Mucosa of stomach (tissue), 1 donor: ENCODE measurements around the gene TMEM181.
A peak's percentile ranks its signal among the peaks of the same experiment; 100 is the strongest.
"Not testable (repeated sequence)": the region's sequence is repeated elsewhere in the genome, so short reads cannot be mapped to it uniquely, and the experiment has no call there.

ENCODE experiments used
- H3K27me3 ChIP-seq: one replicate; pipeline ENCODE4 v1.7.0; 2013; ENCODE audit warnings: mild to moderate bottlenecking, low read length; ENCODE audit not compliant: control insufficient read depth, insufficient read depth
- H3K36me3 ChIP-seq: one replicate; pipeline ENCODE4 v1.7.0; 2013; ENCODE audit warnings: low read length; ENCODE audit not compliant: control insufficient read depth, insufficient read depth
- H3K4me1 ChIP-seq: one replicate; pipeline ENCODE4 v1.7.0; 2013; ENCODE audit warnings: mild to moderate bottlenecking, low read length; ENCODE audit not compliant: control insufficient read depth, insufficient read depth
- H3K4me3 ChIP-seq: one replicate; pipeline ENCODE4 v1.7.0; 2013; ENCODE audit warnings: low read length
- H3K9ac ChIP-seq: one replicate; pipeline ENCODE4 v1.7.0; 2013; ENCODE audit warnings: mild to moderate bottlenecking, low read length, moderate library complexity
- H3K9me3 ChIP-seq: one replicate; pipeline ENCODE4 v1.7.0; 2013; ENCODE audit warnings: mild to moderate bottlenecking, low read length, moderate library complexity; ENCODE audit not compliant: control insufficient read depth
- donor health status: Pancreatic carcinoma.

TMEM181 gene, protein sequence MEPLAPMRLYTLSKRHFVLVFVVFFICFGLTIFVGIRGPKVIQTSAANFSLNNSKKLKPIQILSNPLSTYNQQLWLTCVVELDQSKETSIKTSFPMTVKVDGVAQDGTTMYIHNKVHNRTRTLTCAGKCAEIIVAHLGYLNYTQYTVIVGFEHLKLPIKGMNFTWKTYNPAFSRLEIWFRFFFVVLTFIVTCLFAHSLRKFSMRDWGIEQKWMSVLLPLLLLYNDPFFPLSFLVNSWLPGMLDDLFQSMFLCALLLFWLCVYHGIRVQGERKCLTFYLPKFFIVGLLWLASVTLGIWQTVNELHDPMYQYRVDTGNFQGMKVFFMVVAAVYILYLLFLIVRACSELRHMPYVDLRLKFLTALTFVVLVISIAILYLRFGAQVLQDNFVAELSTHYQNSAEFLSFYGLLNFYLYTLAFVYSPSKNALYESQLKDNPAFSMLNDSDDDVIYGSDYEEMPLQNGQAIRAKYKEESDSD

DNA sequence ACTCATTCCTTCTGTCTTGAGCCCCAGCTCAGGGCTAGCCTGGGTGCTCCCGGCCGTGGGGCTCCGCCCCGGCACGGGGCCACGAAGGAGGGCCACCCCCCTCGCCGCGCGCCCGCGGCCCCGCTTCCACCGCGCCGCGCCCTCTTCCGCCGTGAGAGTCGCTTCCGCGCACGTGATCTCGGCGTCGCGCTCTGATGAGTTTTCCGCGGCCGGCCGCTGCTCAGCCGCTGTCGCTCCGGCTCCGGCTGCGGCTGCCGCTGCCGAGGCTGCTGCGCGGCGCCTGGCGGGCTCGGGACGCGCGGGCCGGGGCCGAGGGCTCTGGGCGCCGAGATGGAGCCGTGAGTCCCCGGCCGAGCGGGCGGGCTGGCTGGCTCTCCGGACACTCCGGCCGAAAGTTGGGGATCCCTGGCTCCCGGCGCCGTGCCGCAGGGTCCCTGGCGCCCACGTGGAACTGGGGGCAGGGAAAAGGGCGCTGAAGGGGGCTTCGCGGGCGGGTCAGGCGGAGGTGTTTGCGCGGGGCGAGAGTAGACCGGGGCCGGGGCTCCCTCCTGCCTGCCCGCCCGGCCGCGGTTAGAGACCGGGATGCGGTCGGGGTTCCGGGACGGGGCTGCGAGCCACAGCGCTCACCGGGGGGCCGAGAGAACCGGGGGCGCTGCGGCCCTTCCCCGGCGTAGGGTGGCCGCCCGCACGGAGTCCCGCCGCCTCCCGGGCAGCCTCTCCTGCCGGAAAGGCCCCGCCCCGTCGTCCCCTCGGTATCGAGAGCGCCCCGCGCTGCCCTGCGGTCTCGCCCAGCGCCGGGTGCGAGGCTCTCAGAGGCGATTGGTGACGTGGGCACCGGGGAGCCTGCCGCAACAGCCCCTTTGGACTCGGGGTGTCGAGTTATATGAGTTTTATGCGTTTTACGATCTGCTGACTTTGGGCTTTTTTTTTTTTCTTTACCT is at the start of gene TMEM181:
Gene TMEM181, plus strand, starts transcription at position 197 of the 941 bp plus-strand sequence. Its CDS starts 134 bp downstream, at position 331.
- Histone ChIP-seq H3K4me3 (peak within 1 kb of the TSS; percentile 72), H3K4me1 (peaks cover 46% of the 10 kb centered on the region), H3K9ac (peak within 1 kb of the TSS; percentile 89), H3K9me3 (no peaks in the 10 kb centered on the region), H3K36me3 (peaks cover 3% of the 10 kb centered on the region), H3K27me3 (no peaks in the 10 kb centered on the region)

DNA sequence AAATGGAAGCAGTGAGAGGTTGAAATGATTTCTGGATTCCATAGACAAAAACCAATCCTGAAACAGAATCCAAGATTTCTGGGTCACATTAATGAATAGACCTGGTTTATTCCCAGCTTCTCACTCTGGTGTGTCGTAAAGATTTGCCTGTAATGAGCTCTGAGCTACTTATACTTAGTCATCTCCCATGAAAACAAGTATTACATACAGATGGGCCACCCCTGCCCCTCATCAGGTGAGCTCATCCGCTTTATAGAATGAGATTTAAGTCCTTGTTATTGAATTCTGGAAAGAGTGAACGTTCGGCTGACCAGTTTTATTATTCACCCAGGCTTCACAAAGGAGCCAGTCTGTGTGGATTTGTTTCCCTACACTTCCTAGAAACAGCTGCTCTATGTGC is 47.1 kb upstream of the TMEM181 start:
- Histone ChIP-seq H3K9me3 (no peaks in the 10 kb centered on the region), H3K36me3 (no peaks in the 10 kb centered on the region), H3K4me3 (no peak overlapping the region), H3K4me1 (no peaks in the 10 kb centered on the region), H3K9ac (no peak overlapping the region), H3K27me3 (peaks cover 21% of the 10 kb centered on the region)

DNA sequence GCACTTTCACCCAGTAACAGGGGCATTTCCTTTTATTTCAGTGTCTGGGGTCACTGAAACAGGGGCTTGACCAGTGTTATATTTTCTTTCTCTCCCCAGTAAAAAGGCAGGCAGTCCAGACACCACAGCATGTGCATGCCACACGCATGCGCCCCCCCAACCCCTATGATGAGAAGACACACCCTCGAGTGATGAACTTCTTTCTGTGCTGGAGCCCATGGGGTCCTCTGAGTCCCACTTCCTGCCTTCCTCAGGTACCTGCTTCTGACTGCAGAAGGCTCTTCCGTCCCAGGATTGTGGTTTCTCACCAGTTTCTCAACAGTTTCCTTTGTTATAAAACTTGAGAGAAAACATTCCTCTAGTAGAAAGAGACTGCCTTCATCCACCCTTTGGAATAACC is 45.7 kb upstream of the TMEM181 start:
- Histone ChIP-seq H3K27me3 (peaks cover 21% of the 10 kb centered on the region), H3K36me3 (no peaks in the 10 kb centered on the region), H3K9me3 (no peaks in the 10 kb centered on the region), H3K9ac (no peak overlapping the region), H3K4me1 (peaks cover 5% of the 10 kb centered on the region), H3K4me3 (no peak overlapping the region)

DNA sequence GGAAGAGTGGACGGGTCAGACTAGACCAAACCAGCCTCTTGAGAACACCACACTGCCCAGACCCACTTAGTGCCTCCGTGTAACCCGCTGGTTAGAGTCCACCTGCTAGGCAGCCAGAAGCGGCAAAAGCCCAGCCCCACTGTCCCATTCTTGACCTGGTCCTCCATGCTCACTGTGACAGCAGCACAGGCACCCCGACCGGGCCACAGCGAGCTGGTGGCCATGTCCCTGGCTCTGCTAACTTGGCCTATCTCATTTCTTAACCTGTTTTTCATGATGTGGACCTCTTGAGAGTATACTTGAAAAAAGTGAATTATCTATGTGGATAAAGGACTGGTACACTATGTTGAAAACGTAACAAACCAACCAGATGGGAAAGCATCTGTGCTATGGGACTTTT is 44.9 kb upstream of the TMEM181 start:
- Histone ChIP-seq H3K9ac (no peak overlapping the region), H3K4me1 (peaks cover 5% of the 10 kb centered on the region), H3K9me3 (no peaks in the 10 kb centered on the region), H3K4me3 (no peak overlapping the region), H3K27me3 (peaks cover 21% of the 10 kb centered on the region), H3K36me3 (no peaks in the 10 kb centered on the region)

DNA sequence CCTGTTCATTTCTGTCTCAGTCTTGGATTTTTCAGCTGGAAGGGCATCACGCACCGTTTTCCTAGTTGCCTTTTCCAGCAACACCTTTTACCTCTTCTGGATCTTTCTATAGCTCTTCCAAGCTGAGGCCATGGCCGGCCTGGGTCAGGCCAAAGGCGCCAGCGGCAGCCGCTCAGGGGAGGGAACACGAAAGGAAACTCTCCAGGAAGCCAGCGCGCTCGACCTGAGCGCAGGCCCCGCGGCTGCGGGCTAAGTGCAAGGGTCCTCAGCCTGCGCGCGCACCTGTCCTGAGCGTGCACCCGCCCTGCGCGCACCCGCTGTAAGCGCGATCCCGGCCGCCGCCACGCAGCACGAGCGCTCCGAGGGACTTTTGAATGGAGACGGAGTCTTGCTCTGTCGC is 43.8 kb upstream of the TMEM181 start:
- peaks cover 5% of the 10 kb centered on the region for H3K4me1 ChIP-seq
- no peaks in the 10 kb centered on the region for H3K9me3 ChIP-seq
- peaks cover 21% of the 10 kb centered on the region for H3K27me3 ChIP-seq
- H3K36me3 ChIP-seq, result no peaks in the 10 kb centered on the region
- no peak overlapping the region for H3K9ac ChIP-seq
- H3K4me3 ChIP-seq, result no peak overlapping the region

DNA sequence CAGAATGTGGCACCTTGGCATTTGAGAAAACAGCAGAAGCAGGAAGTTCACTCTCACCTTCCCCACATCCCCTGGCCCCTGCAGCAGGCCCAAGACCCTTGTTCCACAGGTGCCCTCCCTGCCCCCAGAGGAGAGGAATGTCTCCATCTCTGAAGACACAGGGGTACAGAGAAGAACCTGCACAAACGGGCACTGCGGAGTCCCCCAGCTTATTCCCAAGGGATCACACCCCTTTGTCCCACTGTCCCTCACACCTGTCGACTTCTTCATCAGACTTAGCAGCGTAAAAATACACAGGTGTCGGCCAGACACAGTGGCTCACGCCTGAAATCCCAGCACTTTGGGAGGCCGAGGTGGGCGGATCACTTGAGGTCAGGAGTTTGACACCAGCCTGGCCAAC is 42.9 kb upstream of the TMEM181 start:
- H3K36me3 ChIP-seq, result no peaks in the 10 kb centered on the region
- H3K9me3 ChIP-seq, result no peaks in the 10 kb centered on the region
- no peak overlapping the region for H3K9ac ChIP-seq
- H3K4me3 ChIP-seq, result no peak overlapping the region
- H3K4me1 ChIP-seq, result peaks cover 5% of the 10 kb centered on the region
- H3K27me3 ChIP-seq, result peaks cover 21% of the 10 kb centered on the region

DNA sequence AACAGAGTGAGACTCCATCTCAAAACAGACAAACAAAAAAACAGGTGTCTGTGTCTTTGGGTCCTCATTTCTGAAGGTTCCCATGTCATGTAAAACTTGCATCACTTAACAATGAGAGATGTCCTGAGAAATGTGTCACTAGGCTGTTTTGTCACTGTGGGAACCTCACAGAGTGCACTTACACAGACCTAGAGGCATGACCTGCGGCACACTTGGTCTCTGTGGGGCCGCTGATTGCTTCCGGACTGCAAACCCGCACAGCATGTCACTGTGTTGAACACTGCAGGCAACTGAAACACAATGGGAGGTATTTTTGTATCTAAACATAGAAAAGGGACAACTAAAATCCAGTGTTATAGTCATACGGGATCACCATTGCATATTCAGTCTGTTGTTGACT is 42.3 kb upstream of the TMEM181 start:
- H3K4me1 ChIP-seq, result peaks cover 5% of the 10 kb centered on the region

DNA sequence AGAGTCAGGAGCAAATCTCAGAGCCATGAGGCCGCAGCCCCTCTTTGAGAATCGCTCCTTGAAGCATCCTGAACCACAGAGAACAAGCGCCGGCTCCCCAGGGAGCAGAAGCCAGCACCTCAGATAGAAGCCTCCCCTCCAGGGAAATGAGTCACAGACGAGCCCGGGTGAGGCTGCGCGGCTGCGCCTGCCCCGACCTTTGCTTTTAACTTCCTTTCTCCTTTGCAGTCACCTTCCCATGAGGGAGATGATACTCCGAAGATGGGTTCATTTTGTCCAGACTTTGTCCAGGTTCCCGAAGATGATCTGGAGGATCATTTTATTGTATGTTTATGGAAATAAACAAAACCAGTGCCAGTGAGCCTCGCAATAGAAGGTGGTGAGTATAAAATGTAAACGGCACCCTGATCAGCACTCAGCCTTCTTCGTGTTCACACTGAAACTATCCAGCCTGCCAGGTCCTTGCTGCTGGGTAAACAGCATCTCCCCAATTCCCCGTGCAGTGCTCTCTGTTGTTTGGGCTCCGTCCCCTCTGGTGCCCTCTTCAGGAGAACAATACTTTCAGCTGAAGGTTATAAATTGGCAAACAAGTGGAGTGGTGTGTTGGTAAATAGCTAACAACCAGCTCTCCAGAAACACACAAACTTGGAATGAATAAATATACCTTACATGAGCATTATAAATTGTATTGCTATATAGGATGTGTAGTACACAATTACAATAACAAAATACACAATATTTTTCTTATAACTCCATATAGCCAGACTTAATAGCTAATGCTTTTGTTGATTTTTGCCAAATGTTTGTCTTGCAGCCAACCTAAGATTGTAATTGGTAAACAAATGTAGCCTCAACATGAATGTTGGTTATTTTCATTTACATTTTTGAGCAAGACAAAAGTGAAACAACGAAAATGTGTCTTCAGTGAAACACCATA is 41.4 kb upstream of the TMEM181 start:
- Histone ChIP-seq H3K27me3 (peaks cover 22% of the 10 kb centered on the region), H3K36me3 (no peaks in the 10 kb centered on the region), H3K4me3 (peak overlapping the region; percentile 15), H3K4me1 (peaks cover 5% of the 10 kb centered on the region), H3K9ac (peak overlapping the region; percentile 45), H3K9me3 (no peaks in the 10 kb centered on the region)

More for the DNA sequence above, 42.3 kb upstream of the TMEM181 start:
- Histone ChIP-seq H3K4me3 (no peak overlapping the region), H3K27me3 (peaks cover 21% of the 10 kb centered on the region), H3K9ac (no peak overlapping the region), H3K36me3 (no peaks in the 10 kb centered on the region), H3K9me3 (no peaks in the 10 kb centered on the region)

DNA sequence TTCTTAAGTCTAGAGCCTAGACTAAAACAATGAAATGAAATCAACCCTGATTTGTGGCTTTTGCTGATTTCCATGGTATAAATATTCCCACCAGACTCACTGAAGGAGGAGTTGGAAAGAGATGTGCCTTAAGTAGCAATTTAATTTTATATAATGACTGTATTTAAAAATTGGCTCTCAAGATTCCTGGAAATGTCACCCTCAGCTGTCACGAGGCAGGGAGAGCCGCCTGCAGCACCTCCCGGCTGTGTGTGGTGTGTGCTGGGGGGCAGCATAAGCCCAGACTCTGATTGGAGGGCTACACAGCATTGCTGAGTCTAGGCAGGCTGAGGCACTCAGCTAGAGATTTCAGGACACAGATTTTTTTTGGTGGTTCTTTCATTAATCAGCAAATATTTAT is 40.6 kb upstream of the TMEM181 start:
- H3K4me3 ChIP-seq, result no peak overlapping the region
- H3K36me3 ChIP-seq, result no peaks in the 10 kb centered on the region
- peaks cover 30% of the 10 kb centered on the region for H3K27me3 ChIP-seq
- peaks cover 5% of the 10 kb centered on the region for H3K4me1 ChIP-seq
- H3K9ac ChIP-seq, result no peak overlapping the region
- no peaks in the 10 kb centered on the region for H3K9me3 ChIP-seq

DNA sequence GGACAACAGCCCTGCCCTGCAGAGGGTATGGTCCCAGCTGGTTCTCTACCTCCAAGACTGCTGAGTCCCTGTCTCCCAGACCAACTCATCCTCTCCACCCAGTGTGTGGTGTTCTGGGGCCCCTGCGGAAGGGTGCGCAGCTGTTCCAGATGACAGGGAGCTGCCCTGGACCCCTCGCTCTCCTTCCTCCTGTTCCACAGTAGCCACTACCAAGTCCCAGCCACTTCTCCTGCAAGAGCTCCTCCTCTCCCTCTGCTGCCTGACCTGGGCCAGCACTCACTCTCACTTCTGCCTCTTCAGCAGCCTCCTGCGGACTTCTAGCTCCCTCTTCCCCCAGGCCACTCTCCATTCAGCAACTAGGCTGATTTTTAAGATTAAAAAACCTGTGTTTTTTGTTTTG is 40.1 kb upstream of the TMEM181 start:
- H3K4me3 ChIP-seq, result no peak overlapping the region
- H3K27me3 ChIP-seq, result peaks cover 30% of the 10 kb centered on the region
- H3K36me3 ChIP-seq, result no peaks in the 10 kb centered on the region
- H3K4me1 ChIP-seq, result peaks cover 5% of the 10 kb centered on the region
- H3K9me3 ChIP-seq, result no peaks in the 10 kb centered on the region
- no peak overlapping the region for H3K9ac ChIP-seq

DNA sequence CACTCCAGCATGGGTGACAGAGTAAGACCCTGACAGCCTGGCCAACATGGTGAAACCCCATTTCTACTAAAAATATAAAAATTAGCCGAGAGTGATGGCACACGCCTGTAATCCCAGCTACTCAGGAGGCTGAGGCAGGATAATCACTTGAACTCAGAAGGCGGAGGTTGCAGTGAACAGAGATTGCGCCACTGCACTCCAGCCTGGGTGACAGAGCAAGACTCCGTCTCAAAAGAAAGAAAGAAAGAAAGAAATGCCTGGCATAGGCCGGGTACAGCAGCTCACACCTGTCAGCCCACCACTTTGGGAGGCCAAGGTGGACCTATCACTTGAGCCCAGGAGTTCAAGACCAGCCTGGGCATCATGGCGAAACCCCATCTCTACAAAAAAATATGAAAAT is 38.9 kb upstream of the TMEM181 start:
- H3K27me3 ChIP-seq, result peaks cover 24% of the 10 kb centered on the region
- not testable (repeated sequence) for H3K4me3 ChIP-seq, H3K36me3 ChIP-seq, H3K9ac ChIP-seq, H3K9me3 ChIP-seq, H3K4me1 ChIP-seq
